Activated naive CD8-positive, alpha-beta T cell treated with anti-CD3 and anti-CD28 coated beads, Interleukin-2, amount 10 ng/mL, durations not matched to agents 7 days and 5 days (primary cell): ENCODE results near the gene ZSCAN10. TPM values are rescaled to one million over a fixed set of nuclear protein-coding genes. Genes with fewer than 3 reads are reported as not detected.
"Not testable (repeated sequence)": the region's sequence is repeated elsewhere in the genome, so short reads cannot be mapped to it uniquely, and the experiment has no call there.

Source experiments
- ATAC-seq: fragments of 150-1000 bp; cut with Tn5 transposase; one replicate; pipeline ENCODE4 v1.10.0; 2021; ENCODE audit warnings: low read depth, moderate library complexity
- POLR2A ChIA-PET: fragments of 350-600 bp; sonication (Branson Sonifier 250); formaldehyde crosslinking; loops from one replicate; lab custom pipeline; 2021; ENCODE audit warnings: antibody characterized with exemption; lab: Charles Lee
- DNase-seq: peaks from one replicate; pipeline ENCODE4 v3.0.0; 2021
- H3K27ac Mint-ChIP-seq: one replicate; pipeline ENCODE4 v1.8.0; 2022; ENCODE audit warnings: mild to moderate bottlenecking, mixed read lengths
- H3K27me3 Mint-ChIP-seq: one replicate; pipeline ENCODE4 v1.8.0; 2022; ENCODE audit warnings: mild to moderate bottlenecking, moderate library complexity, mixed read lengths
- H3K36me3 Mint-ChIP-seq: one replicate; pipeline ENCODE4 v1.8.0; 2021; ENCODE audit warnings: mild to moderate bottlenecking, mixed read lengths
- H3K4me1 Mint-ChIP-seq: one replicate; pipeline ENCODE4 v1.8.0; 2021; ENCODE audit warnings: mixed read lengths
- H3K4me3 Mint-ChIP-seq: one replicate; pipeline ENCODE4 v1.8.0; 2022; ENCODE audit warnings: mild to moderate bottlenecking, moderate library complexity, mixed read lengths
- H3K9me3 Mint-ChIP-seq: one replicate; pipeline ENCODE4 v1.8.0; 2021; ENCODE audit warnings: mixed read lengths
- total RNA-seq, 2 experiments: library from RNA; stranded (reverse); gene quantifications; one replicate each; pipeline ENCODE4 v1.2.3, GENCODE V29; 2021

The ZSCAN10 gene
- total RNA-seq, 2 experiments from 2014 or later, result 0.37 to 0.39 TPM

DNA sequence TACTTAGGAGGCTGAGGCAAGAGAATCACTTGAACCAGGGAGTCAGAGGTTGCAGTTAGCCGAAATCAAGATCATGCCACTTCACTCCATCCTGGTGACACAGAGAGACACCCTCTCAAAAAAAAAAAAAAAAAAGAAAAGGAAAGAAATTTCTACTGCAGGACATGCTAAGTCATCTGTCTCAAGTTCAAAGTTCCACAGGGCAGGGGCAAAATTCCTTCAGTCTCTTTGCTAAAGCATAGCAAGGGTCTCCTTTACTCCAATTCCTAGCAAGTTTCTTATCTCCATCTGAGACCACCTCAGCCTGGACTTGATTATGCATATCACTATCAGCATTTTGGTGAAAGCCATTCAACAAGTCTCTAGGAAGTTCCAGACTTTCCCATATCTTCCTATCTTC, 14.6 kb downstream of the ZSCAN10 start:
- Mint-ChIP-seq H3K27me3 (no peaks in the 10 kb centered on the region), H3K9me3 (peaks cover 7% of the 10 kb centered on the region), H3K27ac (no peak overlapping the region), H3K36me3 (peaks cover 13% of the 10 kb centered on the region), H3K4me1 (peaks cover 32% of the 10 kb centered on the region), H3K4me3 (no peak overlapping the region)
- POLR2A ChIA-PET, result interaction anchor here (0.7 kb wide), 1 partner anchor 281 kb away, joined by 3 read pairs; no protein-coding TSS in a partner anchor
- DNase-seq (no peak), ATAC-seq (no peak)

DNA sequence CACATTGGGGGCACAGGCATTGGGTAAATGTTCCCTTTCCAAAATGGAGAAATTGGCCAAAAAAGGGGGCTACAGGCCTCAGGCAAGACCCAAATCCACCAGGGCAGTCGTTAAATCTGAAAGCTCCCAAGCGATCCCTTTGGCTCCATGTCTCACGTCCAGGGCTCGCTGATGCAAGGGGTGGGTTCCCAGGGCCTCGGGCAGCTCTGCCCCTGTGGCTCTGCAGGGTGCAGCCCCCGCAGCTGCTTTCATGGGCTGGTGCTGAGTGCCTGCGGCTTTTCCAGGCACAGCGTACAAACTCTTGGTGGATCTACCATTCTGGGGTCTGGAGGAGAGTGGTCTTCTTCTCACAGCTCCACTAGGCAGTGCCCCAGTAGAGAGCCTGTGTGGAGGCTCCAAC, 15.7 kb downstream of the ZSCAN10 start:
- not testable (repeated sequence) for ATAC-seq, H3K9me3 Mint-ChIP-seq

DNA sequence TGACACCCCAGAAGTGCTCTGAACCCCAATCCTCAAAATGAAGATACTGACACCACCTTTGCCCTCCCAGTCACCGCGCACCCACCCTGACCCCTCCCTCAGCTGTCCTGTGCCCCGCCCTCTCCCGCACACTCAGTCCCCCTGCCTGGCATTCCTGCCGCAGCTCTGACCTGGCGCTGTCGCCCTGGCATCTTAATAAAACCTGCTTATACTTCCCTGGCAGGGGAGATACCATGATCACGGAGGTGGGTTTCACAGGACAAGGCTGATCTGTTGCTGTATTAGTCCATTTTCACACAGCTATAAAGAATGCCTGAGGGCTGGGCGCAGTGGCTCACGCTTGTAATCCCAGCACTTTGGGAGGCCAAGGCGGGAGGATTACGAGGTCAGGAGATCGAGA, 17.1 kb downstream of the ZSCAN10 start:
- POLR2A ChIA-PET, DNase-seq, H3K27me3 Mint-ChIP-seq, H3K4me3 Mint-ChIP-seq, ATAC-seq, H3K27ac Mint-ChIP-seq: not testable (repeated sequence)
- Mint-ChIP-seq H3K36me3 (peaks cover 27% of the 10 kb centered on the region), H3K4me1 (peaks cover 39% of the 10 kb centered on the region), H3K9me3 (peaks cover 12% of the 10 kb centered on the region)

More for the DNA sequence above, 15.7 kb downstream of the ZSCAN10 start:
- not testable (repeated sequence) for H3K27ac Mint-ChIP-seq, H3K27me3 Mint-ChIP-seq, H3K4me3 Mint-ChIP-seq, DNase-seq
- POLR2A ChIA-PET, result interaction anchor here (0.6 to 1.4 kb wide), 2 partner anchors 18 to 49 kb away, joined by 3 to 4 read pairs; partner anchors contain the start of gene IL32
- Mint-ChIP-seq H3K4me1 (peaks cover 35% of the 10 kb centered on the region), H3K36me3 (peaks cover 19% of the 10 kb centered on the region)

DNA sequence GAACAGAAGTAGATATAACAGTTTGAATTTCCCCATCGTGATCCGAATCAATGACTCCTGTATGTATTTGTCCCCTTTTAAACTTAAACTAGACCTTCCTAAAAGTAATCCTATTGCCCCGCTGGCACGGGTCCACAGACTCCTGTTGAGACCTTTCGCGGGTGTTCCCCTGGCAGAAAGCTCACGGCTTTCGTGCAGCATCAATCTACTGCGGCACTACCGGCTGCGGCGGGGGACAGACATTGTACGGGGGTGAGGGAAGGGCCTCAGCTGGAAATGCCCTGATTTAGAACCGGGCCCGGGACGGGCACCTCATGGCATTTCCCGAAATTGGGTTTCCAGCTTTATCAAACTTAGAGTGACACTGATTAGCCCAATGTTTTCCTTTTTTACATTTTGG, 19.1 kb downstream of the ZSCAN10 start:
- H3K27me3 Mint-ChIP-seq, result no peaks in the 10 kb centered on the region
- peaks cover 30% of the 10 kb centered on the region for H3K36me3 Mint-ChIP-seq
- ATAC-seq (no peak), DNase-seq (no peak)
- peaks cover 50% of the 10 kb centered on the region for H3K4me1 Mint-ChIP-seq
- H3K4me3 Mint-ChIP-seq, result no peak overlapping the region
- no peak overlapping the region for H3K27ac Mint-ChIP-seq
- peaks cover 12% of the 10 kb centered on the region for H3K9me3 Mint-ChIP-seq
- POLR2A ChIA-PET, result interaction anchor here (0.9 to 1.5 kb wide), 6 partner anchors 9 to 54 kb away, joined by 3 to 7 read pairs (median 4); partner anchors contain the start of gene ZNF213

DNA sequence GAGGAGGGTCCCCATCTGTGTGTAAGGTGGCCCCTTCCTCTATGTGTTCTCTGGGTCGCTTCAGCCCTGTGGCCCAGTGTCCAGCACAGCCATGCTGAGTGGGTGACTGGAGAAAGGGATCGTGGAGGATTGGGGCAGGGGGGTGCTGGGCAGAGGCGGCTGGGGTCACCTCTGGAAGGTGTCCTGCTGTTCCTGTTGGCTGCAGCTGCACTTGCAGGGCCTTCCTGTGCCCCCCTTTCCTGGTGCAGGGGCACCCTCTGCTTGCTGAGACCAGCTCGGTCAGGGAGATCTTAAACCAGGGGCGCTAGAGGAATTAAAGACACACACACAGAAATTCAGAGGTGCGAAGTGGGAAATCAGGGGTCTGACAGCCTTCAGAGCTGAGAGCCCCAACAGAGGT, 22.5 kb downstream of the ZSCAN10 start:
- ATAC-seq, result no peak
- POLR2A ChIA-PET, result interaction anchor here (0.6 to 6.1 kb wide), 18 partner anchors 11 to 83 kb away, joined by 3 to 143 read pairs (median 14); partner anchors contain the start of genes IL32, ZNF213 and ZSCAN10
- Mint-ChIP-seq H3K4me1 (peaks cover 64% of the 10 kb centered on the region), H3K27me3 (no peaks in the 10 kb centered on the region), H3K9me3 (peaks cover 12% of the 10 kb centered on the region), H3K27ac (peak overlapping the region; percentile 98), H3K36me3 (peaks cover 38% of the 10 kb centered on the region), H3K4me3 (peak overlapping the region; percentile 83)
- peak; percentile 47 for DNase-seq

DNA sequence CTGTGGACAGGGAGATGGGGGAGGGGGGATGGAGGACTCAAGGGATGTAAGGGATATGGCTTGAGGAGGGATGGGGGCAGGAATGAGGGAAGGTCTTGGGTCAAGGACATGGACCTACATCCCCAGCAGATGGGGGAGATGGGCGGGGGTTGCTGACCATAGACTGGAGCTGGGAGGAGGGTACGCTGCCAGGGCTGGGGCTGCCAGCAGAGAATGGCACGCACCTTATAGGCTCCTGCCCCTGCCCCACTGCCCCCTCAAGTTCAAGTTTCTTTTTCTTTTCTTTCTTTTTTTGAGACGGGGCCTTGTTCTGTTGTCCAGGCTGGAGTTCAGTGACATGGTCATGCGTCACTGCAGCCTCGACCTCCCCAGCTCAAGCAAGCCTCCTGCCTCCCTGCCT, 23.1 kb downstream of the ZSCAN10 start:
- H3K36me3 Mint-ChIP-seq, result peaks cover 35% of the 10 kb centered on the region
- H3K4me1 Mint-ChIP-seq, result peaks cover 66% of the 10 kb centered on the region
- peaks cover 12% of the 10 kb centered on the region for H3K9me3 Mint-ChIP-seq
- peak overlapping the region; percentile 98 for H3K27ac Mint-ChIP-seq
- POLR2A ChIA-PET, result interaction anchor here (0.6 to 6.1 kb wide), 18 partner anchors 10 to 83 kb away, joined by 3 to 143 read pairs (median 14); partner anchors contain the start of genes IL32 and ZNF213
- peak overlapping the region; percentile 83 for H3K4me3 Mint-ChIP-seq
- not testable (repeated sequence) for H3K27me3 Mint-ChIP-seq, ATAC-seq
- DNase-seq, result peak; percentile 36

DNA sequence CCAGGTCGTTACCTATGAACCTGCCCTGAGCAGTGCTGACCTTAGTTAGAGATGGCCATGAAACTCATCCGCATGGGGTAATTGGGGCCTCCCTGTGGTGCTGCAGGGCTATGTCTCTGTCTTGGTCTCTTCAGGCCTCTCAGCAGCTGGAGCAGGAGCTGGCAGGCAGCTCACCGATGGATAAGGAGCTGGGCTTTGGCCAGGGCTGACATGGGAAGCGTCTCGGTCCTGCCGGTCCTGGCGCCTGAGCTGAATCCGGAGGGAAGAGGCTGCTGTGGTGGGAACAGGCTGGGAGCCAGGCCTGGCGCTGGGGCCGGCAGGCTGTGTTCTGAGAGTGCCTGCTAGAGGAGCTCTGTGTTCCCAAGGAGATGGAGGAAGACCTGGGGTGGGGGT, 23.6 kb downstream of the ZSCAN10 start:
- H3K27me3 Mint-ChIP-seq, result no peaks in the 10 kb centered on the region
- H3K27ac Mint-ChIP-seq, result peak overlapping the region; percentile 98
- DNase-seq, result peak; percentile 56
- POLR2A ChIA-PET, result interaction anchor here (0.5 to 6.1 kb wide), 20 partner anchors 10 to 227 kb away, joined by 3 to 143 read pairs (median 12); partner anchors contain the start of genes IL32, MMP25 and ZNF213
- H3K4me3 Mint-ChIP-seq, result peak overlapping the region; percentile 83
- peaks cover 67% of the 10 kb centered on the region for H3K4me1 Mint-ChIP-seq
- peaks cover 10% of the 10 kb centered on the region for H3K9me3 Mint-ChIP-seq
- peaks cover 32% of the 10 kb centered on the region for H3K36me3 Mint-ChIP-seq
- peak; percentile 8 for ATAC-seq

DNA sequence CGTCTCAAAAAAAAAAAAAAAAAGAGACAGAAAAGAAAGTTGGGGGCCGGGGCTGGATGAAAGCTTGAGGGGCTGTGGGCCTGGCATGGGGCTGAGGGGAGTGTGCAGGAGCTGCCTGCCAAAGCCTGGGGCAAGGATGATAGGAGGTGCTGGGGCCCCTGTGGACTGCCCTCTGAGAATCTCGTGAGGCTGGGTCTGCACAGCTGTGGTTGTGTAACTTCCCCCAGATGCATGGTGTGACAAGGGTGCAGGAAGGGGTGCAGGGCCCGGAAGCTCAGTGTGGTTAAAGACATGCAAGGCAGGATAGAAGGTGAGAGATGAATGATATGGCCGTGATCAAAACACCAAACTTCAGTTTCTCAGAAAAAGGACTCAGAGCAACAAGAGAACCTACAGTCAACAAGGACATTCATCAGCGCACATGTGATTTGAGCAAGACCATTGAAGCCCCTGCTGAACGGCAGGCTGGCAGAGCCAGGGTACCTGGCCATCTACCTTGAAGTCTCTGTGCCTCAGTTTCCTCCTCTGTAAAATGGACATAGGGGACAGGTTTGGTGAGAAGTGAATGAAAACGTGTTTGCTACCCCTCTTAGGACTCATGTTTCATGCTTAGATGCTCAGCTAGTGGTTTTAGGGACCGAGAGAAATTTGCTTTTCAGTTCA, 24.1 kb downstream of the ZSCAN10 start:
- DNase-seq, result peak; percentile 83
- Mint-ChIP-seq H3K36me3 (peaks cover 33% of the 10 kb centered on the region), H3K4me3 (peak overlapping the region; percentile 83), H3K9me3 (peaks cover 9% of the 10 kb centered on the region), H3K27ac (peak overlapping the region; percentile 98), H3K27me3 (no peaks in the 10 kb centered on the region), H3K4me1 (peaks cover 73% of the 10 kb centered on the region)
- peak; percentile 73 for ATAC-seq
- POLR2A ChIA-PET, result interaction anchor here (0.5 to 6.1 kb wide), 27 partner anchors 9 to 537 kb away, joined by 3 to 143 read pairs (median 6); partner anchors contain the start of genes IL32, MMP25 and ZNF213

DNA sequence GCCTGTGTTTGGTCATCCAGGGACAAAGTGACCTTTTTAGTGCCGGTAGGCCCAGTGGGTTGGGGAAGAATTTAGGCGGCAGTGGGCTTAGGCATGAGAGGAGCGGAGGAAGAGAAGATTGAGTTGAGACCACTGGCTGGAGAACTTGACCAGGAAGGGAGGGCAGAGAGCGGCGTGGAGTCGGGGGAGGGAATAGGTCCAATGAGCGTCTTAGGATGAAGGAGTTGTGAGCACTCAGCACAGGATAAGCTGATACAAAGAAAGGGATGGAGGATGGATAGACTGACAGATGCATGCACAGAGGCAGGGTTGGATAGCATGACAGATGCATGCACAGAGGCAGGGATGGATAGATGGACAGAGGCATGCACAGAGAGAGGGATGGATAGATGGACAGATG, 25.6 kb downstream of the ZSCAN10 start:
- DNase-seq (peak; percentile 48), ATAC-seq (no peak)
- H3K9me3 Mint-ChIP-seq, result peaks cover 3% of the 10 kb centered on the region
- POLR2A ChIA-PET, result interaction anchor here (1.6 to 6.1 kb wide), 9 partner anchors 8 to 56 kb away, joined by 3 to 143 read pairs (median 31); partner anchors contain the start of gene IL32
- peaks cover 81% of the 10 kb centered on the region for H3K4me1 Mint-ChIP-seq
- peak overlapping the region; percentile 98 for H3K27ac Mint-ChIP-seq
- peak overlapping the region; percentile 83 for H3K4me3 Mint-ChIP-seq
- no peaks in the 10 kb centered on the region for H3K27me3 Mint-ChIP-seq
- peaks cover 36% of the 10 kb centered on the region for H3K36me3 Mint-ChIP-seq

DNA sequence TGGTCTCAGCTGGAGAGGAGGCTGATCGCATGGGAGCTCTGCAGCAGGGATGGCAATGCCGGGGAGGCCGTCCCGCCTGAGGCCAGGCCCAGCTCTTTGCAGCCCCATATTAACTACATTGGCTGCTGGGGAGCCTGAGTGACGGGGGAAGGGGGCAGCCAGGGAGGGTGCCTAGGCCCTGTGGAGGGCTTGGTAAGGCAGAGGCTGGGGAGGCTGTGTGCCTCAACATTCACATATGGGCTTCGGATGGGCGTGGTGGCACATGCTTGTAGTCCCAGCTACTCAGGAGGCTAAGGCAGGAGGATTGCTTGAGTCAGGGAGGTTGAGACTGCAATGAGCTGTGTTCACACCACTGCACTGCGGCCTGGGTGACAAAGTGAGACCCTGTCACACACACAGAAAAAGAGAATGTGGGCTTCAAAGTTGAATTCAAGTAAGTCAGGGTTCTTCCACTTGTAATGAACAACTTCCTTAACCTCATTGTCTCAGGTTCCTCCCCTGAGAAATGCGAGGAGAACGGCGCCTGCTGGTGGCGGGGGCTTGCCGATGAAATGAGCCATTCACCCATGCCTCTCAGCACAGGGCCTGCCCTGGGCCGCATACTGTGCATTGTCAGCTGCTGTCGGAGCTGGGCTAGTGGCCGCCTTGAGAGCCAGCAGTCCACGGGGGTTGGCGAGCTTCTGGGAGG, 26.4 kb downstream of the ZSCAN10 start:
- H3K27me3 Mint-ChIP-seq, H3K9me3 Mint-ChIP-seq: not testable (repeated sequence)
- ATAC-seq, result peak; percentile 34
- POLR2A ChIA-PET, result interaction anchor here (1.6 to 6.1 kb wide), 6 partner anchors 7 to 57 kb away, joined by 3 to 143 read pairs (median 37); partner anchors contain the start of gene IL32
- Mint-ChIP-seq H3K36me3 (peaks cover 38% of the 10 kb centered on the region), H3K4me3 (peak overlapping the region; percentile 83), H3K27ac (peak overlapping the region; percentile 98), H3K4me1 (peaks cover 78% of the 10 kb centered on the region)
- peak; percentile 72 for DNase-seq

DNA sequence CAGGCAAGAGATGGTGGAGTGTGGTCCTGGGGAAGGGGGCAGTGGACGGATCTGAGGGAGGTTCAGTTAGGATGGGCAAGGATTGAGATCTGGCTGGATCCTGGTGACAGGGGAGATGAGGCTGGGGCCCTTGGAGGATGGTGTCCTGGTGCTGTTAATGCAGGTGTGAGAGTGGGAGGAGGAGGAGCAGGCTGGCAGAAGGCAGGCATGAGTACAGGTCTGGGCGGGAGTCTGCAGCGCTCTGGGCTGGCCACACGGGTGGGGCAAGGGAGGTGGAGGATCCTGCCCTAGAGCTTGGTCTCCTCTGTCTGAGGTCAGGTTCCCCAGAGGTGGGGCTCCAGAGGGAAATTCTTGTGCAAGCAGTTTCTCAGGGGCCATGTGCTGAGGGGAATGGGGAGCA, 26.9 kb downstream of the ZSCAN10 start:
- peaks cover 41% of the 10 kb centered on the region for H3K36me3 Mint-ChIP-seq
- not testable (repeated sequence) for H3K27me3 Mint-ChIP-seq, H3K9me3 Mint-ChIP-seq
- POLR2A ChIA-PET, result interaction anchor here (6.1 kb wide), 1 partner anchor 13 kb away, joined by 89 read pairs; no protein-coding TSS in a partner anchor
- peaks cover 76% of the 10 kb centered on the region for H3K4me1 Mint-ChIP-seq
- DNase-seq, result peak; percentile 58
- H3K27ac Mint-ChIP-seq, result peak overlapping the region; percentile 98
- H3K4me3 Mint-ChIP-seq, result peak overlapping the region; percentile 67
- peak; percentile 19 for ATAC-seq

DNA sequence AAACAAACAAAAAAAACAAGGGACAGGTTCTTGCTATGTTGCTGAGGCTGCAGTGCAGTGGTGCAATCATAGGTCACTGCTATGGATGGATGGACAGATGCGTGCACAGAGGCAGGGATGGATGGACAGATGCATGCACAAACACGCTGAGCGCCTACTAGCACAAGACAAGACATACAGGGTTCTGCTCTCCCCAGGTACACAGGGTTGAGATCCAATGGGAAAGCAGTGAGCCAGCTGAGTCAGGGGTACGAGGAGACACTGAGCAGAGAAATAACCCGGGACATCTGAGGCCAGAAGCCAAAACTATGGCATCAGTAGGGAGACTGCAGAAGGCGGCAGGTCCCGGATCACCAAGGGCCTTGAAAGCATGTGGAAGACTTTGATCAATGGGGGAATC, 27.4 kb downstream of the ZSCAN10 start:
- H3K4me1 Mint-ChIP-seq, result peaks cover 72% of the 10 kb centered on the region
- no peaks in the 10 kb centered on the region for H3K27me3 Mint-ChIP-seq
- DNase-seq (peak; percentile 35), ATAC-seq (no peak)
- POLR2A ChIA-PET, result interaction anchor here (0.5 to 8.7 kb wide), 6 partner anchors 12 to 57 kb away, joined by 3 to 93 read pairs (median 4); partner anchors contain the start of gene TNFRSF12A
- peaks cover 43% of the 10 kb centered on the region for H3K36me3 Mint-ChIP-seq
- H3K27ac Mint-ChIP-seq, result peak overlapping the region; percentile 98
- no peaks in the 10 kb centered on the region for H3K9me3 Mint-ChIP-seq
- peak overlapping the region; percentile 67 for H3K4me3 Mint-ChIP-seq
